Fibroblast of the aortic adventitia (primary cell): ENCODE data around the gene NEUROD1. TPM values are rescaled to one million over a fixed set of nuclear protein-coding genes. Genes with fewer than 3 reads are reported as not detected.

Experiments
- DNase-seq: peaks from one replicate; pipeline ENCODE4 v3.0.0-alpha.2; 2010; ENCODE audit warnings: low read depth
- H3K4me3 ChIP-seq: 2 replicates; pipeline ENCODE4 v1.5.1; 2011; ENCODE audit warnings: low read depth, mild to moderate bottlenecking, control low read depth, low read length, moderate library complexity
- CTCF ChIP-seq: IDR thresholded peaks from 2 replicates; pipeline ENCODE4 v1.5.1; 2011; ENCODE audit warnings: mild to moderate bottlenecking, low read length, control low read depth, inconsistent platforms; ENCODE audit not compliant: insufficient read depth
- total RNA-seq: library from RNA; depleted of rRNA; stranded (reverse); fragments of >200 nt; gene quantifications from 2 replicates; pipeline ENCODE4 v1.2.3, GENCODE V29; 2012; ENCODE audit warnings: low replicate concordance

Gene NEUROD1
- total RNA-seq, 1 donor = not detected

GRCh38 chr2:181698223-181698622 lies 17.9 kb upstream of the NEUROD1 start:
- no peak for DNase-seq
- H3K4me3 ChIP-seq = no peak overlapping the region
- no peak for TF ChIP-seq CTCF

- TF ChIP-seq CTCF = no peak
- DNase-seq = no peak
- H3K4me3 ChIP-seq = no peak overlapping the region
These were observed 17.3 kb upstream of the NEUROD1 start for GRCh38 chr2:181697571-181697970.

- no peak overlapping the region for H3K4me3 ChIP-seq
- no peak for TF ChIP-seq CTCF
- DNase-seq = no peak
These were observed 16.8 kb upstream of the NEUROD1 start for GRCh38 chr2:181697126-181697525.

- H3K4me3 ChIP-seq = no peak overlapping the region
- no peak for TF ChIP-seq CTCF
- DNase-seq = no peak
These were observed 14.0 kb upstream of the NEUROD1 start for GRCh38 chr2:181694271-181694670.

GRCh38 chr2:181690860-181691259 lies 10.5 kb upstream of the NEUROD1 start:
- no peak for DNase-seq
- TF ChIP-seq CTCF = no peak
- H3K4me3 ChIP-seq = no peak overlapping the region

GRCh38 chr2:181686576-181687185 lies 6.4 kb upstream of the NEUROD1 start:
- TF ChIP-seq CTCF = no peak
- no peak overlapping the region for H3K4me3 ChIP-seq
- DNase-seq = no peak

- TF ChIP-seq CTCF = no peak
- peak; percentile 16 for DNase-seq
- no peak overlapping the region for H3K4me3 ChIP-seq
These were observed 4.9 kb upstream of the NEUROD1 start for GRCh38 chr2:181685150-181685688.
